Measurements from ENCODE around the gene ETV4. TPM values are rescaled to one million over a fixed set of nuclear protein-coding genes. Genes with fewer than 3 reads are reported as not detected.

ETV4 gene
- polyA plus RNA-seq, 1 of the 3 experiments (the other 2 are of a cell fraction) = 33.2 TPM

- Histone ChIP-seq H3K4me2 (no peak overlapping the region), H3K9ac (no peak overlapping the region), H3K4me1 (ENCODE audit: control insufficient read depth in 1 of 2, insufficient read depth in 2 of 2, low read depth in 1 of 2, low read length in 1 of 2) (no peaks in the 10 kb centered on the region), H3K27ac (ENCODE audit: low read depth in 2 of 2, low read length in 1 of 2) (no peak overlapping the region), H3K4me3 (ENCODE audit: low read depth in 2 of 2, low read length in 1 of 2) (no peak overlapping the region), H3K9me3 (no peaks in the 10 kb centered on the region), H3K27me3 (ENCODE audit: insufficient read depth) (no peaks in the 10 kb centered on the region), H3K36me3 (replicated peaks in 1 of 2; ENCODE audit: control insufficient read depth in 1 of 2, insufficient read depth in 2 of 2, low read length in 1 of 2) (no peaks in the 10 kb centered on the region), H4K20me1 (ENCODE audit: insufficient read depth) (no peaks in the 10 kb centered on the region), H3F3A (replicated peaks; ENCODE audit: insufficient read depth) (peaks cover 18% of the 10 kb centered on the region), H3K9me2 (no peaks in the 10 kb centered on the region), H2AFZ (ENCODE audit: low read depth) (no peak overlapping the region), H3K79me2 (ENCODE audit: insufficient read depth) (no peaks in the 10 kb centered on the region)
- WGBS (ENCODE audit: low lambda C conversion rate) = 95% methylated on average over 5 of the region's 5 CpGs
- TF ChIP-seq RFX5 (IDR thresholded peaks at IDR 0.05; ENCODE audit: low read length) = no peak
- TF ChIP-seq SIN3A (IDR thresholded peaks at IDR 0.05; ENCODE audit: borderline replicate concordance, low read depth, low read length) = no peak
- no peak for TF ChIP-seq FOSL2 (IDR thresholded peaks at IDR 0.05; ENCODE audit: borderline replicate concordance, low read depth)
- TF ChIP-seq RCOR1 (IDR thresholded peaks at IDR 0.05; ENCODE audit: low read length) = no peak
- no peak for TF ChIP-seq MXI1 (IDR thresholded peaks at IDR 0.05; ENCODE audit: low read depth, low read length)
- TF ChIP-seq FOXJ3 (CRISPR knock-in tag; IDR thresholded peaks at IDR 0.05) = no peak
- no peak for TF ChIP-seq JUND (IDR thresholded peaks at IDR 0.05)
- TF ChIP-seq, protein P1, sequence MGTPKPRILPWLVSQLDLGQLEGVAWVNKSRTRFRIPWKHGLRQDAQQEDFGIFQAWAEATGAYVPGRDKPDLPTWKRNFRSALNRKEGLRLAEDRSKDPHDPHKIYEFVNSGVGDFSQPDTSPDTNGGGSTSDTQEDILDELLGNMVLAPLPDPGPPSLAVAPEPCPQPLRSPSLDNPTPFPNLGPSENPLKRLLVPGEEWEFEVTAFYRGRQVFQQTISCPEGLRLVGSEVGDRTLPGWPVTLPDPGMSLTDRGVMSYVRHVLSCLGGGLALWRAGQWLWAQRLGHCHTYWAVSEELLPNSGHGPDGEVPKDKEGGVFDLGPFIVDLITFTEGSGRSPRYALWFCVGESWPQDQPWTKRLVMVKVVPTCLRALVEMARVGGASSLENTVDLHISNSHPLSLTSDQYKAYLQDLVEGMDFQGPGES (IDR thresholded peaks at IDR 0.05; ENCODE audit: low read depth, low read length) = no peak
- TF ChIP-seq RAD21 (IDR thresholded peaks at IDR 0.05; ENCODE audit: low read length) = no peak
- no peak for TF ChIP-seq GATA2 (CRISPR knock-in tag; IDR thresholded peaks at IDR 0.05)
- no peak for TF ChIP-seq FOXM1 (IDR thresholded peaks at IDR 0.05; ENCODE audit: low read depth)
- TF ChIP-seq, protein P2, sequence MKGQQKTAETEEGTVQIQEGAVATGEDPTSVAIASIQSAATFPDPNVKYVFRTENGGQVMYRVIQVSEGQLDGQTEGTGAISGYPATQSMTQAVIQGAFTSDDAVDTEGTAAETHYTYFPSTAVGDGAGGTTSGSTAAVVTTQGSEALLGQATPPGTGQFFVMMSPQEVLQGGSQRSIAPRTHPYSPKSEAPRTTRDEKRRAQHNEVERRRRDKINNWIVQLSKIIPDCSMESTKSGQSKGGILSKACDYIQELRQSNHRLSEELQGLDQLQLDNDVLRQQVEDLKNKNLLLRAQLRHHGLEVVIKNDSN (IDR thresholded peaks at IDR 0.05; ENCODE audit: borderline replicate concordance, low read depth) = no peak
- no peak for TF ChIP-seq USF2 (IDR thresholded peaks at IDR 0.05; ENCODE audit: borderline replicate concordance, low read depth, low read length)
- TF ChIP-seq ZBTB33 (IDR thresholded peaks at IDR 0.05; ENCODE audit: borderline replicate concordance, low read depth) = no peak
- no peak for TF ChIP-seq YY1 (IDR thresholded peaks at IDR 0.05; ENCODE audit: low read depth)
- TF ChIP-seq SMC3 (IDR thresholded peaks at IDR 0.05; ENCODE audit: low read depth, low read length) = no peak
- TF ChIP-seq TCF12 (IDR thresholded peaks at IDR 0.05) = no peak
- no peak for TF ChIP-seq TEAD4 (IDR thresholded peaks at IDR 0.05; ENCODE audit: borderline replicate concordance, insufficient read depth)
- TF ChIP-seq TAF1 (IDR thresholded peaks at IDR 0.05; ENCODE audit: borderline replicate concordance, low read depth, low read length) = no peak
- ChIA-PET POLR2A (no interaction called here), CTCF (interaction anchor here (0.7 to 1.4 kb wide), 5 partner anchors 8 to 191 kb away, joined by 3 to 4 read pairs (median 4); no protein-coding TSS in a partner anchor)
- DNase-seq = no peak
Measured at GRCh38 chr17:43568506-43569082, 22.5 kb upstream of the ETV4 start.
